Endothelial cell (in vitro differentiated cells): Measurements from ENCODE around the gene PSME1. TPM values are rescaled to one million over a fixed set of nuclear protein-coding genes. Genes with fewer than 3 reads are reported as not detected.

Source experiments
- DNase-seq: peaks from one replicate; pipeline ENCODE4 v3.0.0; 2021; ENCODE audit warnings: low spot score
- H3K27ac Mint-ChIP-seq: one replicate; pipeline ENCODE4 v1.8.0; 2021; ENCODE audit warnings: mixed read lengths, inconsistent platforms; ENCODE audit not compliant: unreplicated experiment
- H3K27me3 Mint-ChIP-seq: one replicate; pipeline ENCODE4 v1.8.0; 2021; ENCODE audit warnings: mild to moderate bottlenecking, moderate library complexity, mixed read lengths, inconsistent platforms; ENCODE audit not compliant: unreplicated experiment
- H3K36me3 Mint-ChIP-seq: one replicate; pipeline ENCODE4 v1.8.0; 2021; ENCODE audit warnings: mild to moderate bottlenecking, low read depth, mixed read lengths, inconsistent platforms; ENCODE audit not compliant: unreplicated experiment
- H3K4me1 Mint-ChIP-seq: one replicate; pipeline ENCODE4 v1.8.0; 2021; ENCODE audit warnings: mild to moderate bottlenecking, mixed read lengths, inconsistent platforms; ENCODE audit not compliant: unreplicated experiment
- H3K4me3 Mint-ChIP-seq: one replicate; pipeline ENCODE4 v1.8.0; 2021; ENCODE audit warnings: mild to moderate bottlenecking, mixed read lengths, inconsistent platforms; ENCODE audit not compliant: unreplicated experiment
- H3K9me3 Mint-ChIP-seq: one replicate; pipeline ENCODE4 v1.8.0; 2021; ENCODE audit warnings: mixed read lengths, inconsistent platforms; ENCODE audit not compliant: unreplicated experiment
- CTCF ChIP-seq: fragments of 200-600 bp; sonication (generic); IDR thresholded peaks from one replicate; pipeline ENCODE4 v1.5.0; 2021; ENCODE audit warnings: antibody characterized with exemption; ENCODE audit not compliant: unreplicated experiment
- total RNA-seq: library from RNA; stranded (reverse); fragmentation: NEBNext Ultra II Directional; extraction: Animal tissue kit (Norgen Biotek cat#: 25700); gene quantifications from one replicate; pipeline ENCODE4 v1.2.1, GENCODE V29; 2021; ENCODE audit not compliant: unreplicated experiment

Gene PSME1
- total RNA-seq, 1 donor from 2014 or later: 43.6 TPM

- Mint-ChIP-seq H3K4me3 (no peak overlapping the region), H3K27ac (no peak overlapping the region), H3K36me3 (peaks cover 49% of the 10 kb centered on the region)
Measured at GRCh38 chr14:24160499-24160849, 24.5 kb downstream of the PSME1 start.

GRCh38 chr14:24160850-24161804, 25.1 kb downstream of the PSME1 start, which contains the start of gene IRF9:
Gene IRF9, plus strand, starts transcription at chr14:24161265. Its CDS starts 880 bp downstream, at chr14:24162145.
- peak; percentile 97 for DNase-seq
- Mint-ChIP-seq H3K9me3 (no peaks in the 10 kb centered on the region), H3K4me1 (peaks cover 12% of the 10 kb centered on the region), H3K4me3 (peak within 1 kb of the TSS; percentile 91), H3K27ac (peak within 1 kb of the TSS; percentile 70), H3K36me3 (peaks cover 50% of the 10 kb centered on the region), H3K27me3 (peaks cover 11% of the 10 kb centered on the region)
- peak; percentile 96 for TF ChIP-seq CTCF

More at GRCh38 chr14:24160499-24160849, 24.5 kb downstream of the PSME1 start:
- peaks cover 17% of the 10 kb centered on the region for H3K4me1 Mint-ChIP-seq
- TF ChIP-seq CTCF: no peak
- no peak for DNase-seq
- no peaks in the 10 kb centered on the region for H3K9me3 Mint-ChIP-seq
- peaks cover 9% of the 10 kb centered on the region for H3K27me3 Mint-ChIP-seq

DNA sequence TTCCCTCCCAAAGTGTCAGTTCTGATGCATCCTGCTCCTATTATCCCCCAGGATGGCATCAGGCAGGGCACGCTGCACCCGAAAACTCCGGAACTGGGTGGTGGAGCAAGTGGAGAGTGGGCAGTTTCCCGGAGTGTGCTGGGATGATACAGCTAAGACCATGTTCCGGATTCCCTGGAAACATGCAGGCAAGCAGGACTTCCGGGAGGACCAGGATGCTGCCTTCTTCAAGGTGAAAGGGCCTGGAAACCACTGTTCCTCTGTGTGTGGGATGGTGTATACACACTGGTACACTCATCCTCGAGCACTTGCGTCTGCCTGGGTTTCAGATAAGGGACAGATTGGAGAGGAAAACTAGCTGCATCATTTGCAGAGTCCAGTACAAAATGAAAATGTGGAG, 26.1 kb downstream of the PSME1 start:
- Mint-ChIP-seq H3K27ac (peak overlapping the region; percentile 70), H3K36me3 (peaks cover 47% of the 10 kb centered on the region)

DNA sequence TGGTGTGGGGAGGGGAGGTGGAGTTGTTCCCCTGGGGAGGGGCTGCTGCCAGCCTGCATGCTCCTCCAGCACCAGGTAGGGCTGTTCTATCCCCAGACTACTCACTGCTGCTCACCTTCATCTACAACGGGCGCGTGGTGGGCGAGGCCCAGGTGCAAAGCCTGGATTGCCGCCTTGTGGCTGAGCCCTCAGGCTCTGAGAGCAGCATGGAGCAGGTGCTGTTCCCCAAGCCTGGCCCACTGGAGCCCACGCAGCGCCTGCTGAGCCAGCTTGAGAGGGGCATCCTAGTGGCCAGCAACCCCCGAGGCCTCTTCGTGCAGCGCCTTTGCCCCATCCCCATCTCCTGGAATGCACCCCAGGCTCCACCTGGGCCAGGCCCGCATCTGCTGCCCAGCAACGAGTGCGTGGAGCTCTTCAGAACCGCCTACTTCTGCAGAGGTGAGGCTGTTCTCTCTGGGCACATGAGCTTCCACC, 28.6 kb downstream of the PSME1 start:
- no peak for TF ChIP-seq CTCF
- H3K27ac Mint-ChIP-seq: no peak overlapping the region
- no peak overlapping the region for H3K4me3 Mint-ChIP-seq
- peaks cover 11% of the 10 kb centered on the region for H3K4me1 Mint-ChIP-seq
- no peaks in the 10 kb centered on the region for H3K9me3 Mint-ChIP-seq
- no peak for DNase-seq
- H3K27me3 Mint-ChIP-seq: peaks cover 9% of the 10 kb centered on the region
- peaks cover 50% of the 10 kb centered on the region for H3K36me3 Mint-ChIP-seq

More for the DNA sequence above, 26.1 kb downstream of the PSME1 start:
- Mint-ChIP-seq H3K4me3 (peak overlapping the region; percentile 79), H3K9me3 (no peaks in the 10 kb centered on the region), H3K27me3 (peaks cover 9% of the 10 kb centered on the region), H3K4me1 (peaks cover 8% of the 10 kb centered on the region)
- no peak for DNase-seq
- TF ChIP-seq CTCF: no peak

GRCh38 chr14:24165785-24166184, 29.8 kb downstream of the PSME1 start:
- TF ChIP-seq CTCF: no peak
- no peak for DNase-seq
- H3K9me3 Mint-ChIP-seq: no peaks in the 10 kb centered on the region
- H3K4me1 Mint-ChIP-seq: peaks cover 11% of the 10 kb centered on the region
- peak overlapping the region; percentile 87 for H3K4me3 Mint-ChIP-seq
- H3K36me3 Mint-ChIP-seq: peaks cover 44% of the 10 kb centered on the region
- H3K27ac Mint-ChIP-seq: no peak overlapping the region
- H3K27me3 Mint-ChIP-seq: peaks cover 2% of the 10 kb centered on the region
